IPS-15b (cell line): Measurements from ENCODE around the gene GATA5.
A peak's percentile ranks its signal among the peaks of the same experiment; 100 is the strongest.

ENCODE experiments used
- H3K27me3 ChIP-seq: one replicate; pipeline ENCODE4 v1.6.1; 2013; ENCODE audit warnings: low read length; ENCODE audit not compliant: control insufficient read depth, insufficient read depth
- H3K36me3 ChIP-seq: one replicate; pipeline ENCODE4 v1.6.1; 2013; ENCODE audit warnings: low read length; ENCODE audit not compliant: control insufficient read depth, insufficient read depth
- H3K4me1 ChIP-seq: one replicate; pipeline ENCODE4 v1.6.1; 2013; ENCODE audit warnings: mild to moderate bottlenecking, low read length; ENCODE audit not compliant: control insufficient read depth, insufficient read depth
- H3K4me3 ChIP-seq: one replicate; pipeline ENCODE4 v1.5.1; 2013; ENCODE audit warnings: low read depth, low read length
- H3K9ac ChIP-seq: one replicate; pipeline ENCODE4 v1.6.1; 2013; ENCODE audit warnings: low read depth, mild to moderate bottlenecking, low read length
- H3K9me3 ChIP-seq: one replicate; pipeline ENCODE4 v1.6.1; 2013; ENCODE audit warnings: mild to moderate bottlenecking, low read length; ENCODE audit not compliant: control insufficient read depth, insufficient read depth

The GATA5 gene

GRCh38 chr20:62513991-62514390 is 38.2 kb upstream of the GATA5 start:
- Histone ChIP-seq H3K27me3 (no peaks in the 10 kb centered on the region), H3K4me1 (no peaks in the 10 kb centered on the region)

GRCh38 chr20:62511915-62512610 is 36.3 kb upstream of the GATA5 start:
- Histone ChIP-seq H3K9ac (no peak overlapping the region), H3K27me3 (no peaks in the 10 kb centered on the region), H3K4me1 (no peaks in the 10 kb centered on the region), H3K4me3 (no peak overlapping the region), H3K9me3 (no peaks in the 10 kb centered on the region), H3K36me3 (no peaks in the 10 kb centered on the region)

More at GRCh38 chr20:62513991-62514390, 38.2 kb upstream of the GATA5 start:
- no peak overlapping the region for H3K4me3 ChIP-seq
- no peaks in the 10 kb centered on the region for H3K36me3 ChIP-seq
- H3K9me3 ChIP-seq, result no peaks in the 10 kb centered on the region
- H3K9ac ChIP-seq, result no peak overlapping the region

DNA sequence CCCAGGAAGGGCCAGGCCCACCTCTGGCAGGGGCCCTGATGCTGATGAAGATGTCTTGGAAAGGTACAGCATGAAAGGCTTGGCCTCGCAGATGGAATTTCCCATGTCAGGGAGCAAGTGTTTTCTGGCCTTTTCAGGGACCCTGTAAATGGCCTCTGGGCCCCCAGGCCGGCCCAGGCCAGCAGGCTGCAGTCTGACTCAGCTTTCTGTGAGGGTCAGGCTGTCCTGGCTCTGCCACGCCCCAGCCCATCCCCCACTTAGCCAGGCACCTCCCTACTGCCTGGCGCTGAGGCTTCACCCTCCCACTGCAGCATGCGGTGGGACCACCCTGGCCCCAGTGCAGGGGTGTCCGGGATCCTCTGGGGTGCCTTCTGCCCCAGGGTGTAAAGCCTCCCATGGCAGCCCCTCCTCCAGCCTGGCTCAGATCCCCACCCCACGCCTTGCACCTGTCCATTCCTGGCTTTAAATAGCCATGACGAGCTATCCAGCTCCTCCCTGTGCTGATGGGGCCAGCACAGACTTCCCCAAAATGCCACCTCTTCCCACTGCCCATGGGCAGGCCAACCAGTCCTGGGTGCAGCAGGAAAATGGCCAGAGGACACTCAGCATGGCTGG is 35.6 kb upstream of the GATA5 start:
- H3K9me3 ChIP-seq, result no peaks in the 10 kb centered on the region
- H3K27me3 ChIP-seq, result no peaks in the 10 kb centered on the region
- H3K4me1 ChIP-seq, result no peaks in the 10 kb centered on the region

GRCh38 chr20:62508641-62509051 is 32.9 kb upstream of the GATA5 start:
- Histone ChIP-seq H3K27me3 (no peaks in the 10 kb centered on the region), H3K36me3 (no peaks in the 10 kb centered on the region), H3K9me3 (no peaks in the 10 kb centered on the region), H3K4me3 (no peak overlapping the region), H3K4me1 (no peaks in the 10 kb centered on the region), H3K9ac (no peak overlapping the region)

More for the DNA sequence above, 35.6 kb upstream of the GATA5 start:
- no peak overlapping the region for H3K4me3 ChIP-seq
- no peaks in the 10 kb centered on the region for H3K36me3 ChIP-seq
- H3K9ac ChIP-seq, result no peak overlapping the region

DNA sequence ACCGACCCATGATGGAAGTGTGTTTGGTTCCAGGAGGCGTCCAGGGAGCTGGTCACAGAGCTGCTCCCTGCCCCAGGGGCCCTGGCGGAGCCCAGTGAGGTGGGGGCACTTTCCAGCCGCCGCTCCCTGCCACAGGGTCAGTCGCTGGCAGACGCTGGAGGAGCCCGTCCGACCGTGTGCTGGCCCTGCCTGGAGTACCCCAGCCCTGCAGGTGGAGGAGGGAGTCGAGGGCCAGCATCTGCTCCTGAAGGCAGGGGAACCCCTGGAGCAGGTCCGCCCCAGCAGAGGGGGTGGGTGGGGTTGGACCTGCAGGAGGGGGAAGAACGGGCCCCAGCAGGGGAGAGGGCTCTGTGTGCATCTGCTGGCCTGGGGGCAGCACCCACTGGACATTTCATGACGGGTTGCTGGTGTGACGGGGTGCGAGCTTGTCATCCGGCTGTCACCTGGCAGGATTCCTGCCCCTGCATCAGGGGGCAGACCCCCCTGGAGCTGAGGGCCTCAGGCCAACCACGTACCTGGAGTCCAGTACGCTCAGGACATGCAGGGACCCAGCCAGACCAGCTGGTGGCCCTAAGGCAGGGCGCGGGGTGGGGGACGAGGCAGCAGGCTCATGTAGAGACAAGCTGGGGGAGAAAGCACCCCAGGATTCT is 32.3 kb upstream of the GATA5 start:
- Histone ChIP-seq H3K9ac (no peak overlapping the region), H3K36me3 (no peaks in the 10 kb centered on the region), H3K4me3 (no peak overlapping the region), H3K9me3 (no peaks in the 10 kb centered on the region), H3K27me3 (no peaks in the 10 kb centered on the region), H3K4me1 (no peaks in the 10 kb centered on the region)

DNA sequence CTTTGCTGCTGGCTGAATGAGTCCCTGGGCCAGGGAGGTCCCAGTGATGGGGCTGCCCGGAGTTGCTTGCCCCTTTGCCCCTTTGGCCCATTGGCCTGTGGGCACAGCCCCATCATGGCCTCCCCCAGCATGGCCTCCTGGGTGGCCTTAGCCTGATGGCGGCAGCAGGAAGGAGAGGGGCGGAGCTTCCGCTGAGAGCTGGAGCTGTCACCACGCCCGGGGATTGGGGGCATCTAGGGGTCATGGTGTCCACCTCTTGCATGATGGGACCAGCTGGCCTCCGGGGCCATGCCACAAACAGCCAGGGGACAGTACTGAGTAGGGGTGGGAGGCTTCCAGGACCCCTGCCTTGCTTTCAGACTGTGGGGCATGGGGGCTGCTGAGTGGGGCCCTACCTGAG is 31.5 kb upstream of the GATA5 start:
- Histone ChIP-seq H3K36me3 (no peaks in the 10 kb centered on the region), H3K27me3 (no peaks in the 10 kb centered on the region), H3K4me3 (no peak overlapping the region), H3K4me1 (no peaks in the 10 kb centered on the region), H3K9ac (no peak overlapping the region), H3K9me3 (no peaks in the 10 kb centered on the region)

DNA sequence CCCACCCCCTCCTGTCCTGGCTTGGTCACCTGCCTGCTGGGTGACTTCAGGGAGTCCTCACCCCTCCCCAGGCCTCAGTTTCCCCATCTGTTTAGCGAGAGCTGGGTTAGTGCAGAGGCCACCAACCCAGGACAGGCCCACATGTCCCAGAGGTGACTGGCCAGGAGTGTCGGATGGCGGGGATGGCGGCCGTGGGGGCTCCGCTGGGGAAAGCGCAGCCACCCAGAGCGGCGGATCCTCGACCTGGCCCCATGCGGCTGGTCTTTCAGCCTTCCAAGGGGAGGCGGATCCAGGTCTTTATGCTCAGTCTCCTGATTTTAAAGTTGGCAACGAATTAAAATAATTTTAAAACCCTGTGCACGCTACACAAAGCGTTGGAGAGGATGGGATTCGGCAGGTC is 31.0 kb upstream of the GATA5 start:
- no peaks in the 10 kb centered on the region for H3K4me1 ChIP-seq
- H3K27me3 ChIP-seq, result no peaks in the 10 kb centered on the region
- H3K36me3 ChIP-seq, result no peaks in the 10 kb centered on the region
- no peak overlapping the region for H3K4me3 ChIP-seq
- no peaks in the 10 kb centered on the region for H3K9me3 ChIP-seq
- no peak overlapping the region for H3K9ac ChIP-seq

- Histone ChIP-seq H3K36me3 (no peaks in the 10 kb centered on the region), H3K27me3 (no peaks in the 10 kb centered on the region), H3K9ac (no peak overlapping the region), H3K4me3 (no peak overlapping the region), H3K4me1 (no peaks in the 10 kb centered on the region), H3K9me3 (no peaks in the 10 kb centered on the region)
Measured at GRCh38 chr20:62506087-62506486, 30.3 kb upstream of the GATA5 start.

GRCh38 chr20:62505337-62506045 is 29.7 kb upstream of the GATA5 start:
- no peaks in the 10 kb centered on the region for H3K27me3 ChIP-seq
- H3K36me3 ChIP-seq, result no peaks in the 10 kb centered on the region
- no peaks in the 10 kb centered on the region for H3K9me3 ChIP-seq
- no peaks in the 10 kb centered on the region for H3K4me1 ChIP-seq
- H3K9ac ChIP-seq, result no peak overlapping the region
- H3K4me3 ChIP-seq, result no peak overlapping the region

DNA sequence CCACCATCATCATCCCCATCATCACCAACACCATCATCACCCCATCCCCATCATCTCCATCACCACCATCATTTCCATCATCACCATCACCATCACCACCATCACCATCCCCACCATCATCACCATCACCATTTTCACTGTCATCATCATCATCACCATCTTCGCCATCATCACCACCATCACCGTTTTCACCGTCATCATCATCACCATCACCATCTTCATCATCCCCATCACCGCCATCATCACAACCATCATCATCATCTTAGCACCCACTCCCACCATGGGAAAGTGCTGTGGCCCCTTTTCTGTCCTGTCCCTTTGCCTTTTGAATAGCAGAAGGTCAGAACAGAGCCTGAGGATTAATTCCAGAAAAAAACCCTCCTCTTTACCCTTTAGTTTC is 28.5 kb upstream of the GATA5 start:
- no peaks in the 10 kb centered on the region for H3K9me3 ChIP-seq
- H3K36me3 ChIP-seq, result no peaks in the 10 kb centered on the region
- no peaks in the 10 kb centered on the region for H3K27me3 ChIP-seq
- H3K9ac ChIP-seq, result no peak overlapping the region
- no peaks in the 10 kb centered on the region for H3K4me1 ChIP-seq
- no peak overlapping the region for H3K4me3 ChIP-seq

DNA sequence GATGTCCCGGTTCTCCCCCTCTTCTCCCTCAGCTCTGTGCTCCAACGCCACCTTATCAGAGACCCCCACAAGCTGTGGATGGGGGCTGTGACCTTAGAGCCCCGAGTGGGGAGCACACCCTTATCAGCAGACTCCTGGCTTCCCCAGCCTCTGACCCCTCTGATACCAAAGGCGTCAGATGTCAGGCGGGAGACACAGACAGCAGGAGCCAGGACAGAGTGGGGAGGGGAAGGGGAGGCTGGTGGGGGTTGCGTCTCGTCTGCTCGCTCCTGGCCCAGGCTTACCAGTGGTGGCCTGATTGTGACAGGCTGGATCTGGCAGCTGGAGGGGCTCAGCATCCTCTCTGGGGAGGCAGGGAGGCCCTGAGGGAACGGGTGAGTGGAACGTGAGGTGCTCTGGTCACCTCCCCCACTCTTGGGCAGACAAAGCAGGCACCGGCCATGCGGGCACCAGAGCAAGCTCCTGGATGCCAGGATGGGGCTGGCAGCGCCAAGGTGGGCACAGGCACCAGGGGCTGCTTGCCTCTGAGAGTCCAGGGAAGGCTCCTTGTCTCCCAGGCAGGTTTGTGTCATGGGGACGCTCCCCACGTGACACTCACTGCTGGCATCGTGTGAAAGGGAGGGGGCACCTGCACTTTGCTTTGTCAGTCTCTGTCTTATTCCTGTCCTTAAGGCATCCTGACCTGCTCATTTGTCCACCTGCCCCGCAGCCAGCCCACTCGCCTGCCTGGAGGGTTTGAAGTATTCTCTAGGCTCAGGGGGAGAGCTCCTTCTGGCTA is 27.8 kb upstream of the GATA5 start:
- Histone ChIP-seq H3K36me3 (no peaks in the 10 kb centered on the region), H3K4me3 (no peak overlapping the region), H3K9me3 (no peaks in the 10 kb centered on the region), H3K9ac (peak overlapping the region; percentile 24), H3K27me3 (no peaks in the 10 kb centered on the region), H3K4me1 (no peaks in the 10 kb centered on the region)
